Activated naive CD8-positive, alpha-beta T cell treated with anti-CD3 and anti-CD28 coated beads, Interleukin-2, amount 10 ng/mL, durations not matched to agents 7 days and 5 days (primary cell): ENCODE results near the gene ELAPOR2. TPM values are rescaled to one million over a fixed set of nuclear protein-coding genes. Genes with fewer than 3 reads are reported as not detected.
"Not testable (repeated sequence)": the region's sequence is repeated elsewhere in the genome, so short reads cannot be mapped to it uniquely, and the experiment has no call there.

Experiments
- ATAC-seq: fragments of 150-1000 bp; cut with Tn5 transposase; one replicate; pipeline ENCODE4 v1.10.0; 2021; ENCODE audit warnings: low read depth, moderate library complexity
- POLR2A ChIA-PET: fragments of 350-600 bp; sonication (Branson Sonifier 250); formaldehyde crosslinking; loops from one replicate; lab custom pipeline; 2021; ENCODE audit warnings: antibody characterized with exemption; lab: Charles Lee
- DNase-seq: peaks from one replicate; pipeline ENCODE4 v3.0.0; 2021
- H3K27ac Mint-ChIP-seq: one replicate; pipeline ENCODE4 v1.8.0; 2022; ENCODE audit warnings: mild to moderate bottlenecking, mixed read lengths
- H3K27me3 Mint-ChIP-seq: one replicate; pipeline ENCODE4 v1.8.0; 2022; ENCODE audit warnings: mild to moderate bottlenecking, moderate library complexity, mixed read lengths
- H3K36me3 Mint-ChIP-seq: one replicate; pipeline ENCODE4 v1.8.0; 2021; ENCODE audit warnings: mild to moderate bottlenecking, mixed read lengths
- H3K4me1 Mint-ChIP-seq: one replicate; pipeline ENCODE4 v1.8.0; 2021; ENCODE audit warnings: mixed read lengths
- H3K4me3 Mint-ChIP-seq: one replicate; pipeline ENCODE4 v1.8.0; 2022; ENCODE audit warnings: mild to moderate bottlenecking, moderate library complexity, mixed read lengths
- H3K9me3 Mint-ChIP-seq: one replicate; pipeline ENCODE4 v1.8.0; 2021; ENCODE audit warnings: mixed read lengths
- total RNA-seq, 2 experiments: library from RNA; stranded (reverse); gene quantifications; one replicate each; pipeline ENCODE4 v1.2.3, GENCODE V29; 2021

Gene ELAPOR2
- total RNA-seq, 2 experiments from 2014 or later: 2.9 to 4.2 TPM

DNA sequence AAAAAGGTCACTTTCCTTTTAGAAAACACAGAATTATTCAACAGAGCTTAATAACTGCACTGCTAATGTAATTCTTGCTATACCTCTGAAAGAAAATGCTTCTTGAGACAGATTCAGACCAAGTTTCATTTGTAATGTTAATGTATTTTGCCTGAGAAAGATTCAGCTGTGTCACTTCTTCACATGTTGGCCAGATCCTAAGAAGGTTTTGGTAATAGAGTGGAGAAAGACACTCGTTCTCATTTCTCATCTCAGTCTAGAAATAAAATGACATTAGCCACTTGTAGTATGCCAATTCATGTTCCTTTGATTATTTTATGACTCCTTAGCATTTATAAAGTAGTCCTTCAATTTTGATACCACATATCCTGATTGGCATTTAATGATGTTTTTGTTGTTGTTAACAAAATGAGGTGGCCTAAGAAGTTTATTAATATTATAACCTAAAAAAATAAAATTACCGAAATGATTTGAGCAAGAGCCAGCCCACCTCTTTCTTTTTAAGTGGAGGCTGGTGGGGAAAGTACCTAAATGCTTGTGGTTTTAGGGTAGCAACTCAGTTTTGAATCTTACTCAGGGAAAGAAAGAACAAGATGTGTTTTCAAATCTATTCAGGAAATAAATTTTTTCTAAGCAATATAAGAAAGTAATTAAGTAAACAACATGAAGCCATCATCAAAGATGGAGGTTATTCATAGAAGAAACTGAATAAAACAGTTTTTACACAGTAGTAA is 16.4 kb upstream of the ELAPOR2 start:
- DNase-seq: no peak
- peaks cover 9% of the 10 kb centered on the region for H3K27me3 Mint-ChIP-seq
- no peaks in the 10 kb centered on the region for H3K9me3 Mint-ChIP-seq
- H3K4me1 Mint-ChIP-seq: no peaks in the 10 kb centered on the region
- no peak for ATAC-seq
- no peaks in the 10 kb centered on the region for H3K36me3 Mint-ChIP-seq
- POLR2A ChIA-PET: no interaction called here
- no peak overlapping the region for H3K4me3 Mint-ChIP-seq
- H3K27ac Mint-ChIP-seq: no peak overlapping the region

DNA sequence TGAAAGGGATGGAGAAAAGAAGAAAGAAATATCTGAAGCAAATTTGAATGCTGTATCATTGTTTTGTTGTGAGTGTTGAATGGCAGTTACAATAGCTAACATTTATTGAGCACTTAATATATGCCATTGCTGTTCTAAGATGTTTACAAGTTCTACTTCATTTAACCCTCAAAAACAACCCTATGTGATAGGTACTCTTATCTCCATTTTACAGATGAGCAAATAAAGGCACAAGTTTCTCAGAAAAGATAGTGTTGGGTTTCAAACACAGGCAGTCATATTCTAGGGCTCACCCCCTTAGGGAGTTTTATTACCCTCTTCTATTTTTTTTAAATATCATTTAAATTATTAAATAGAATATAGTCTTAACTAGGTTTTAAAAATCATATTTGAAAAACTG is 8.3 kb upstream of the ELAPOR2 start:
- Mint-ChIP-seq H3K27ac (no peak overlapping the region), H3K36me3 (no peaks in the 10 kb centered on the region), H3K9me3 (no peaks in the 10 kb centered on the region), H3K4me1 (no peaks in the 10 kb centered on the region), H3K4me3 (no peak overlapping the region), H3K27me3 (peaks cover 14% of the 10 kb centered on the region)
- no peak for ATAC-seq
- DNase-seq: no peak
- POLR2A ChIA-PET: no interaction called here

DNA sequence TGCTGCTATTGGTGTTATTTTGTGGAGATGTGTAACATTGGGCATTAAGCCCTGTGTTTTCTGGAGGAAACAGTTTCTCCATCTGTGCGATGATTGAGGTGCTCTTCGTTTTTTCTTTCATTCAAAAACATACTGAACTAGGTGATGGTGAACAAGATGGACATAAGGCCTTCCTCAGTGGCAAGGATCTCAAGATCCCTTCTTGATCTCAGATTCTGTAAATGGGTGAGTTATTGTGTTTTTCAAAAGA is 759 bp upstream of the ELAPOR2 start:
- Mint-ChIP-seq H3K27me3 (peaks cover 13% of the 10 kb centered on the region), H3K4me3 (peak overlapping the region; percentile 75), H3K9me3 (no peaks in the 10 kb centered on the region), H3K36me3 (no peaks in the 10 kb centered on the region), H3K27ac (no peak overlapping the region), H3K4me1 (peaks cover 11% of the 10 kb centered on the region)
- DNase-seq (no peak), ATAC-seq (no peak)
- POLR2A ChIA-PET: interaction anchor here (2.0 kb wide), 1 partner anchor 93 kb away, joined by 9 read pairs; the partner anchor contains the start of gene DMTF1

DNA sequence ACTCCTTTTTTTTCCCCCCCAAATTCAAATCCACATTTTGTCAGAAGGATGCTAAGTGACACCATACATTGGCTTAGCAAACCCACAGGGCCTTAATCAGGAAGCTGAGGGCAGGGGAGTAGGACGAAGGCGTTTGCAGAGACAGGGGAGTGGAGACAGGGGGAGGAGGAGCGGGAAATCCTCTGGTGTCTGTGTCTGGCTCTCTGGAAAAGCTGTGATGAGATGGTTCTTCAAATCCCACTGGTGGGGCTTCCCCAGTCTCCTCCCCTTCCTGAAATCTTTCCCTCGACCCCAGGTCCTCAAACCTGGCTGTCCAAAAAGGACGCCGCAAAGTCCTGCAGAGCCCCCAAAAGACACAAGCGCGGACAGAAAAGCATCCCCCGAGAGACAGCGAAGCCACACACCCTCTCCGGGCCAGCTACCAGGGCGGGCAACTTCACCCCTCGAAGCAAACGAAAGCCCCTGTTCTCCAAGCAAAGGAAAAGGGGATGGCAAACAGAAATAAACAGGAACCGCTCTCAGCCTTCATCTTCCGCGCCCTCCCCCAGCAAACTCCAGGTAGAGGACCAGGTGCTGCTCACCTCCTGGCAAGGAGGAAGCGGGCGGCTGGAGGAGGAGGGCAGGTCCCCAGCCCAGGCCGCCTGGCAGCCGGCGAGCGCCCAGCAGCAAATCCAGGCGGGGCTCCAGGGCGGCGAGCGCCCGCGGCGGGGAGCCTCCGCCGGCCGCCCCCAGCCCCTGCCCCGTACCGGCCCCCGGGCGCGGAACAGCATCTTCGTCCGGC is 520 bp downstream of the ELAPOR2 start:
- no peaks in the 10 kb centered on the region for H3K9me3 Mint-ChIP-seq
- H3K4me1 Mint-ChIP-seq: peaks cover 11% of the 10 kb centered on the region
- H3K27ac Mint-ChIP-seq: no peak overlapping the region
- DNase-seq (no peak), ATAC-seq (peak; percentile 39)
- H3K36me3 Mint-ChIP-seq: no peaks in the 10 kb centered on the region
- peaks cover 13% of the 10 kb centered on the region for H3K27me3 Mint-ChIP-seq
- H3K4me3 Mint-ChIP-seq: peak overlapping the region; percentile 76
- POLR2A ChIA-PET: interaction anchor here (2.0 kb wide), 1 partner anchor 94 kb away, joined by 9 read pairs; the partner anchor contains the start of gene DMTF1

DNA sequence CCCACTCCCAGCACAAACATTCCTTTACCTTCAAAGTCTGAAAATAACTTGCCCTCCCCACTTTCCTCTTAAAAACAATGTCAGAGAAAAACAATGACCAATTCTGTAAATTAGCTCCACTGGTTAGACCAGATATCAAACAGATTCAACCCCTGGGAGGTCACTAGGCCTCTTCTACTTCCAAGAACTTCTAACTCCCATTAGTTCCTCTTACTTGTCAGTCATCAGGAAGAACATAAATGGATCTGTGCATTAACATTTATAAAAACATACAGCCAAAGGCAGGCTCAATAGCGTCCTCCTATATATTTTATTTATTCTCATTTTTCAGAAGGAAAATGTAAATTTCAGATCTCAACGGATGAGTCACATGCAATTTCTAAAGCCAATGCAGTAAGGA is 2.2 kb downstream of the ELAPOR2 start:
- POLR2A ChIA-PET: no interaction called here
- ATAC-seq (no peak), DNase-seq (no peak)
- Mint-ChIP-seq H3K4me1 (peaks cover 11% of the 10 kb centered on the region), H3K27ac (no peak overlapping the region), H3K4me3 (no peak overlapping the region), H3K9me3 (no peaks in the 10 kb centered on the region), H3K27me3 (peaks cover 13% of the 10 kb centered on the region), H3K36me3 (no peaks in the 10 kb centered on the region)

DNA sequence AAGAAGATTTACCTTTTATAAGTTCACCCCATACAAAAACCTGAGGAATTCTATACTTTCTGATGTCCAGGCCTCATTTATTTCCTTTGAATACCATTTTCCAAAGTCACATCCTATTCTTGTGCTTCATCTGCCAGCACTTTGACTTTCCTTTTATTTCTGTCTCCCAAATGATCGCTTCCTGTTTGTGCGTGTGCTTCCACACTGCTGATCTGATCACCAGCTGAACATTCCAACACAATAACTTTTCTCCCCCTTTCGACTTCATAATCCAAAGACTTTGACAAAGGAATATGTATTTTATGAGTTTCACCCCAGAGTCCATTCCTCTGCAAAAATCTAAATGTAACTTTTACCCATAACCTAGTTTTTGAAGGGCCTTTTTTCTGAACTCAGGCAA is 3.1 kb downstream of the ELAPOR2 start:
- Mint-ChIP-seq H3K4me1 (peaks cover 11% of the 10 kb centered on the region), H3K27ac (no peak overlapping the region), H3K36me3 (no peaks in the 10 kb centered on the region), H3K4me3 (no peak overlapping the region), H3K9me3 (no peaks in the 10 kb centered on the region), H3K27me3 (peaks cover 13% of the 10 kb centered on the region)
- POLR2A ChIA-PET: no interaction called here
- ATAC-seq (no peak), DNase-seq (no peak)

DNA sequence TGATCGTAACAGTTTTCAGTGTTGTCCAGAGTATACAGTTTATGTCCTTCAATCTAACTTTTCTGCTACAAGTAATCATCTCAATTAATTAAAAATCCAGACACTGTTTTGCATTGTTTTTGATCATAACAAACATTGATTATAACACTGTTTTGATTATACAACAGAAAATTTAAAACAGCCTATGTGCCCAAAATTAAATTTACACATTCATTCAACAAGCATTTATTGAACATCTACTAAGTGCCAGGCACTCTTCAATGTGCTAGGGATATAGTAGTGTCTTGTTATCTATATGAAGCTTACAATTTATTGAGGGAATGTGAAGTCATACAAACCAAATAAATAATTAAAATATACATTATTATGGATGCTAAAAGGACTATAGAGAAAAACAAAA is 10.6 kb downstream of the ELAPOR2 start:
- ATAC-seq (no peak), DNase-seq (no peak)
- no peaks in the 10 kb centered on the region for H3K36me3 Mint-ChIP-seq
- no peaks in the 10 kb centered on the region for H3K27me3 Mint-ChIP-seq
- H3K4me3 Mint-ChIP-seq: no peak overlapping the region
- H3K4me1 Mint-ChIP-seq: no peaks in the 10 kb centered on the region
- POLR2A ChIA-PET: no interaction called here
- no peak overlapping the region for H3K27ac Mint-ChIP-seq
- H3K9me3 Mint-ChIP-seq: no peaks in the 10 kb centered on the region

DNA sequence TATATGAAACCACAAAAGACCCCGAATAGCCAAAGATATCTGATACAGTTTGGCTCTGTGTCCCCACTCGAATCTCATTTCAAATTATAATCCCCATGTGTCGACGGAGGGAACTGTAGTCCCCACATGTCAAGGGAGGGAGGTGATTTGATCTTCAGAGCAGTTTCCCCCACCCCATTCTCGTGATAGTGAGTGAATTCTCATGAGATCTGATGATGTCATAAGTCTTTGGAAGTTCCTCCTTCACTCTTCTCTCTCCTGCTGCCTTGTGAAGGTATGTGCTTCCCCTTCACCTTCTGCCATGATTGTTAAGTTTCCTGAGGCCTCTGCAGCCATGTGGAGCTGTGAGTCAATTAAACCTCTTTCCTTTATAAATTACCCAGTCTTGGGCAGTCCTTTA is 13.0 kb downstream of the ELAPOR2 start:
- Mint-ChIP-seq H3K36me3 (no peaks in the 10 kb centered on the region), H3K4me1 (no peaks in the 10 kb centered on the region), H3K9me3 (peaks cover 1% of the 10 kb centered on the region), H3K27me3 (no peaks in the 10 kb centered on the region), H3K27ac (no peak overlapping the region), H3K4me3 (no peak overlapping the region)
- no peak for DNase-seq
- ATAC-seq: no peak
- POLR2A ChIA-PET: no interaction called here

DNA sequence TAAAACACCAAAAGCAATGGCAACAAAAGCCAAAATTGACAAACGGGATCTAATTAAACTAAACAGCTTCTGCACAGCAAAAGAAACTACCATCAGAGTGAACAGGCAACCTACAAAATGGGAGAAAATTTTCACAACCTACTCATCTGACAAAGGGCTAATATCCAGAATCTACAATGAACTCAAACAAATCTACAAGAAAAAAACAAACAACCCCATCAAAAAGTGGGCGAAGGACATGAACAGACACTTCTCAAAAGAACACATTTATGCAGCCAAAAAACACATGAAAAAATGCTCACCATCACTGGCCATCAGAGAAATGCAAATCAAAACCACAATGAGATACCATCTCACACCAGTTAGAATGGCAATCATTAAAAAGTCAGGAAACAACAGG is 14.7 kb downstream of the ELAPOR2 start:
- POLR2A ChIA-PET, H3K4me1 Mint-ChIP-seq, H3K9me3 Mint-ChIP-seq, H3K4me3 Mint-ChIP-seq, DNase-seq, ATAC-seq, H3K36me3 Mint-ChIP-seq, H3K27ac Mint-ChIP-seq, H3K27me3 Mint-ChIP-seq: not testable (repeated sequence)

DNA sequence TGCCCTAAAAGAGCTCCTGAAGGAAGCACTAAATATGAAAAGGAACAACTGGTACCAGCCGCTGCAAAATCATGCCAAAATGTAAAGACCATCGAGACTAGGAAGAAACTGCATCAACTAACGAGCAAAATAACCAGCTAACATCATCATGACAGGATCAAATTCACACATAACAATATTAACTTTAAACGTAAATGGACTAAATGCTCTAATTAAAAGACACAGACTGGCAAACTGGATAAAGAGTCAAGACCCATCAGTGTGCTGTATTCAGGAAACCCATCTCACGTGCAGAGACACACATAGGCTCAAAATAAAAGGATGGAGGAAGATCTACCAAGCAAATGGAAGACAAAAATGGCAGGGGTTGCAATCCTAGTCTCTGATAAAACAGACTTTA is 17.9 kb downstream of the ELAPOR2 start:
- H3K4me3 Mint-ChIP-seq, ATAC-seq, H3K4me1 Mint-ChIP-seq, H3K36me3 Mint-ChIP-seq, H3K27me3 Mint-ChIP-seq, H3K9me3 Mint-ChIP-seq, H3K27ac Mint-ChIP-seq, DNase-seq, POLR2A ChIA-PET: not testable (repeated sequence)

DNA sequence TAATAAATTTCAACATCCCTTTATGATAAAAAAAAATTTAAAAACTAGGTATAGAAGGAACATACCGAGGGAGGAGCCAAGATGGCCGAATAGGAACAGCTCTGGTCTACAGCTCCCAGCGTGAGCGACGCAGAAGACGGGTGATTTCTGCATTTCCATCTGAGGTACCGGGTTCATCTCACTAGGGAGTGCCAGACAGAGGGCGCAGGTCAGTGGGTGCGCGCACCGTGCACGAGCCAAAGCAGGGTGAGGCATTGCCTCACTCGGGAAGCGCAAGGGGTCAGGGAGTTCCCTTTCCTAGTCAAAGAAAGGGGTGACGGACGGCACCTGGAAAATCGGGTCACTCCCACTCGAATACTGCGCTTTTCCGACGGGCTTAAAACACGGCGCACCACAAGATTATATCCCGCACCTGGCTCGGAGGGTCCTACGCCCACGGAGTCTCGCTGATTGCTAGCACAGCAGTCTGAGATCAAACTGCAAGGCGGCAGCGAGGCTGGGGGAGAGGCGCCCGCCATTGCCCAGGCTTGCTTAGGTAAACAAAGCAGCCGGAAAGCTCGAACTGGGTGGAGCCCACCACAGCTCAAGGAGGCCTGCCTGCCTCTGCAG is 19.7 kb downstream of the ELAPOR2 start:
- H3K36me3 Mint-ChIP-seq, H3K9me3 Mint-ChIP-seq, DNase-seq, H3K4me1 Mint-ChIP-seq, ATAC-seq, H3K27ac Mint-ChIP-seq, POLR2A ChIA-PET, H3K27me3 Mint-ChIP-seq: not testable (repeated sequence)
- peak overlapping the region; percentile 35 for H3K4me3 Mint-ChIP-seq

DNA sequence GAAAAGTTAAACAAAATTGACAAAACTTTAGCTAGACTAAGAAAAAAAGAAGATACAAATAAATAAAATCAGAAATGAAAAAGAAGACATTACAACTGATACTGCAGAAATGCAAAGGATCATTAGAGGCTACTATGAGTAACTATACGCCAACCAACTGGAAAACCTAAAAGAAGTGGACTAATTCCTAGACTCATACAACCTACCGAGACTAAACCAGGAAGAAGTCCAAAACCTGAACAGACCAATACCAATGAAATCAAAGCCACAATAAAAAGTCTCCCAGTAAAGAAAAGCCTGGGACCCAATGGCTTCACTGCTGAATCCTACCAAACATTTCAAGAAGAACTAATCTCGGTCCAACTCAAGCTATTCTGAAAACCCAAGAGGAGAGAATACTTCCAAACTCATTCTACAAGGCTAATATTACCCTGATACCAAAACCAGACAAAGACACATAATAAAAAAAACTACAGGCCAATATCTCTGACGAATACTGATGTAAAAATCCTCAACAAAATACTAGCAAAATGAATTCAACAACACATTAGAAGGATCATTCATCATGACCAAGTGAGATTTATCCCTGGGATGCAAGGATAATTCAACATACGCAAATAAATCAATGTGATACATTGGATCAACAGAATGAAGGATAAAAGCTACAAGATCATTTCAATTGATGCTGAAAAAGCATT is 20.3 kb downstream of the ELAPOR2 start:
- DNase-seq (no peak), ATAC-seq (no peak)
- peak overlapping the region; percentile 35 for H3K4me3 Mint-ChIP-seq
- H3K27ac Mint-ChIP-seq: no peak overlapping the region
- H3K27me3 Mint-ChIP-seq: peaks cover 2% of the 10 kb centered on the region
- no peaks in the 10 kb centered on the region for H3K36me3 Mint-ChIP-seq
- H3K9me3 Mint-ChIP-seq: peaks cover 1% of the 10 kb centered on the region
- POLR2A ChIA-PET: no interaction called here
- no peaks in the 10 kb centered on the region for H3K4me1 Mint-ChIP-seq

DNA sequence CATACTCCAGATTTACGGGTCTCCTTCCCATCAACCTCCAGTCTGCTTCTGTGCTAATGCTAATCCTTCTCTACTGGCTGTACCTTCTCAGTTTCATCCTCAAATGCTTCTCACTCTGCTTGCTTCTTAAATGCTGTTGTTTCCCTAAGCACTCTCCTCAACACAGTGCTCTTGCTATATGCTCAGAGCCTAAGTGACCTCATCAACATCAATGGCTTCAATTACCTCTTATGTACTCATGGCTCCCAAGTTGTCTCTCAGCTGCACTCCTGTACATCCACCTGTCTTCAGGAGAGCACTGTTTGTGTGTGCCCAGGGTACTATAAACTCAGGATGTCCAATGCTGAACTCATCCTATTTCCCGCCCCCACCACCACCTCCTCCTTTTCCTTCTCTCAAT is 22.5 kb downstream of the ELAPOR2 start:
- DNase-seq: no peak
- Mint-ChIP-seq H3K4me1 (no peaks in the 10 kb centered on the region), H3K4me3 (no peak overlapping the region), H3K27me3 (peaks cover 2% of the 10 kb centered on the region), H3K27ac (no peak overlapping the region), H3K9me3 (no peaks in the 10 kb centered on the region), H3K36me3 (no peaks in the 10 kb centered on the region)
- no peak for ATAC-seq
- POLR2A ChIA-PET: no interaction called here
